Gastroesophageal sphincter (tissue), 4 donors: ENCODE data around the gene RABAC1. TPM values are rescaled to one million over a fixed set of nuclear protein-coding genes. Genes with fewer than 3 reads are reported as not detected.

Source experiments
- ATAC-seq: fragments of 150-250 bp; one replicate; pipeline ENCODE4 v1.9.1; 2016; ENCODE audit warnings: mild to moderate bottlenecking, moderate library complexity
- H3K27ac ChIP-seq, 4 donors: fragments of 200-600 bp; sonication (generic) in 3 of 4; 1 replicate in 3 of 4; 2 replicates in 1 of 4; pipeline ENCODE4 v1.5.1; 2016 to 2019
- H3K27me3 ChIP-seq: fragments of 200-600 bp; sonication (generic); one replicate; pipeline ENCODE4 v1.5.1; 2019
- H3K36me3 ChIP-seq, 2 donors: fragments of 200-600 bp; sonication (generic); one replicate each; pipeline ENCODE4 v1.5.1; 2019; ENCODE audit warnings: control low read depth in 1 of 2
- H3K4me1 ChIP-seq, 3 donors: fragments of 200-600 bp; sonication (generic); 1 replicate in 2 of 3; 2 replicates in 1 of 3; pipeline ENCODE4 v1.5.1; 2016 to 2019; ENCODE audit warnings: control low read depth in 2 of 3
- H3K4me3 ChIP-seq, 2 donors: fragments of 200-600 bp; sonication (generic); one replicate each; pipeline ENCODE4 v1.5.1; 2019; ENCODE audit warnings: mild to moderate bottlenecking in 1 of 2, moderate library complexity in 1 of 2
- H3K9me3 ChIP-seq, 3 donors: fragments of 200-600 bp; sonication (generic); one replicate each; pipeline ENCODE4 v1.5.1; 2017 to 2019; ENCODE audit warnings: control low read depth in 2 of 3
- EP300 ChIP-seq: sonication (generic); formaldehyde crosslinking; IDR thresholded peaks from one replicate; pipeline ENCODE4 v1.6.1; 2017; ENCODE audit warnings: antibody characterized with exemption, mild to moderate bottlenecking
- POLR2A ChIP-seq, 2 donors: fragments of 450-650 bp; IDR thresholded peaks; one replicate each; pipeline ENCODE4 v1.6.1; 2017; ENCODE audit warnings: antibody characterized with exemption in 2 of 2, mild to moderate bottlenecking in 2 of 2, moderate library complexity in 1 of 2
- POLR2AphosphoS5 ChIP-seq: sonication (generic); formaldehyde crosslinking; IDR thresholded peaks from one replicate; pipeline ENCODE4 v1.6.1; 2017; ENCODE audit warnings: antibody characterized with exemption
- WGBS, 2 donors: methylation state at CpG; one replicate each; pipeline ENCODE4 v1.1.5; 2018; ENCODE audit warnings: low coverage in 1 of 2; 5-methylcytosine and 5-hydroxymethylcytosine counted together
- total RNA-seq, 4 donors: library from RNA; depleted of rRNA; stranded (reverse); fragments of >200 nt; gene quantifications; one replicate each; pipeline ENCODE4 v1.1.0, GENCODE V29; 2016
- TF ChIP-seq, protein P1 (sequence below), 4 experiments: fragments of 200-600 bp in 2 of 4; fragments of 450-650 bp in 2 of 4; sonication (generic) in 1 of 4; IDR thresholded peaks; one replicate each; pipeline ENCODE4 v1.5.1; 2017 to 2019; ENCODE audit warnings: antibody characterized with exemption in 4 of 4, mild to moderate bottlenecking in 2 of 4, moderate library complexity in 2 of 4

RABAC1 gene
- total RNA-seq, 4 donors from 2014 or later, result 150 to 215 (median 201) TPM

DNA sequence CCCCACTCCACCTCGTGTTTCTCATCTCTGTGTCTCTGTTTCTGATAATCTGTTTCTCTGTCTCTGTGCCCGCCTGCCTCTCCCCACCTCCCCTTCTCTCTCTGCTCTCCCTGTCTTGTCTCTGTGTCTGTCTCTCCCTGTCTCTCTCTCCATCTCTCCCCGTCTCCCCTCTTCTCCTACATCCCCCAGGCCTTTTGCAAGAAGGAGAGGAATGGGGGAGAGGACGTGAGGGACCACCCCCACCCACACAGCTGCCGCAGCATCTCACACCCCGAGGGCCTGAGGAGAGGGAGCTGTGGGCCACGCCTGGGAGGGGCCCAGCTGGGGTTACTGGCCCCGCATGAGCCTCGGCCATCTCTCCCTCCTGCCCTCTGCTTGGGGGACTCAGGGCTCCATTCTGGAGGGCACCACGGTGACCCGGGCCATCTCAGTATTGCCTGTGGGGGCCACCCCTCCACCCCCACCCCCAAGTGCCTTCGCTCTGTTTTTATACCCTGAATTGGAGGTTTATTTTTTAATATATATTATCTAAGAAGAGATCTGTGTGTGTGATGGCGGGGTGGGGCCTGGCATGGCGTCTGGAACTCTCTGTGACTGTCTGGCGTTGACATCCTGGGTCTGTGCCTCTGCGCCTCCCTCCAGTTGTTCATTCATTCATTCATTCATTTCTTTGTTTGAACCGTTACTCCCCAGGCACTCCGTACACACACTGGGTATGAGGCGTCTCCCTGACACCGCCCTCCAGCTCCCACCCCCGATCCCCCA, 52.0 kb downstream of the RABAC1 start:
- no peak for ATAC-seq
- TF ChIP-seq EP300 (no peak), POLR2AphosphoS5 (no peak), POLR2A (IDR thresholded peaks at IDR 0.05) (no peak)
- TF ChIP-seq, protein P1, sequence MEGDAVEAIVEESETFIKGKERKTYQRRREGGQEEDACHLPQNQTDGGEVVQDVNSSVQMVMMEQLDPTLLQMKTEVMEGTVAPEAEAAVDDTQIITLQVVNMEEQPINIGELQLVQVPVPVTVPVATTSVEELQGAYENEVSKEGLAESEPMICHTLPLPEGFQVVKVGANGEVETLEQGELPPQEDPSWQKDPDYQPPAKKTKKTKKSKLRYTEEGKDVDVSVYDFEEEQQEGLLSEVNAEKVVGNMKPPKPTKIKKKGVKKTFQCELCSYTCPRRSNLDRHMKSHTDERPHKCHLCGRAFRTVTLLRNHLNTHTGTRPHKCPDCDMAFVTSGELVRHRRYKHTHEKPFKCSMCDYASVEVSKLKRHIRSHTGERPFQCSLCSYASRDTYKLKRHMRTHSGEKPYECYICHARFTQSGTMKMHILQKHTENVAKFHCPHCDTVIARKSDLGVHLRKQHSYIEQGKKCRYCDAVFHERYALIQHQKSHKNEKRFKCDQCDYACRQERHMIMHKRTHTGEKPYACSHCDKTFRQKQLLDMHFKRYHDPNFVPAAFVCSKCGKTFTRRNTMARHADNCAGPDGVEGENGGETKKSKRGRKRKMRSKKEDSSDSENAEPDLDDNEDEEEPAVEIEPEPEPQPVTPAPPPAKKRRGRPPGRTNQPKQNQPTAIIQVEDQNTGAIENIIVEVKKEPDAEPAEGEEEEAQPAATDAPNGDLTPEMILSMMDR (IDR thresholded peaks at IDR 0.05), result no peak
- Histone ChIP-seq H3K27me3 (peaks cover 36% of the 10 kb centered on the region), H3K36me3 (peaks cover 0 to 63% of the 10 kb centered on the region in 2 donors), H3K4me1 (no peaks in the 10 kb centered on the region), H3K4me3 (no peak overlapping the region), H3K27ac (no peak overlapping the region), H3K9me3 (no peaks in the 10 kb centered on the region)
- 76 to 79% methylated on average over 4 to 11 of the region's 21 CpGs for WGBS, 2 donors

Other genes with a start within 250 kb of the RABAC1 start
- gene CEACAM6, start 203.8 kb downstream of the RABAC1 start, total RNA-seq, result 10 to 100 TPM in 1 of 4 donors, under 1 TPM in 1, not detected in 2; 0.78 to 30.2 TPM
- gene CEACAM3, start 162.7 kb downstream of the RABAC1 start, total RNA-seq, result 1 to 10 TPM in 1 of 4 donors, under 1 TPM in 1, not detected in 2; 0.54 to 1.6 TPM
- not detected for gene LYPD4, start 114.6 kb downstream of the RABAC1 start, total RNA-seq
- not detected for gene DMRTC2, start 114.3 kb downstream of the RABAC1 start, total RNA-seq
- gene RPS19, start 99.1 kb downstream of the RABAC1 start, total RNA-seq, result 1,000 to 10,000 TPM in 2 of 4 donors, 100 to 1,000 TPM in 2; 673 to 1,241 (median 970) TPM
- gene CD79A, start 82.0 kb downstream of the RABAC1 start, total RNA-seq, result under 1 TPM in 2 of 4 donors, not detected in 2; 0.40 to 0.99 TPM
- gene ARHGEF1, start 76.1 kb downstream of the RABAC1 start, total RNA-seq, result 10 to 100 TPM; 40.4 to 58.3 (median 51.4) TPM
- not detected for gene ERFL, start 30.9 kb downstream of the RABAC1 start, total RNA-seq
- 1 to 10 TPM in 2 of 4 donors, under 1 TPM in 1, not detected in 1; 0.81 to 2.6 (median 1.1) TPM for gene ATP1A3, start 34.9 kb upstream of the RABAC1 start, total RNA-seq
- 10 to 100 TPM in 3 of 4 donors, 1 to 10 TPM in 1; 7.0 to 23.4 (median 12.3) TPM for gene GRIK5, start 110.9 kb upstream of the RABAC1 start, total RNA-seq
- gene ZNF574, start 116.8 kb upstream of the RABAC1 start, total RNA-seq, result 10 to 100 TPM; 14.4 to 25.3 (median 17.1) TPM
- gene POU2F2, start 173.1 kb upstream of the RABAC1 start, total RNA-seq, result 1 to 10 TPM in 3 of 4 donors, under 1 TPM in 1; 0.93 to 1.8 (median 1.5) TPM